Panc1 (cell line): Measurements from ENCODE around the gene KIDINS220. TPM values are rescaled to one million over a fixed set of nuclear protein-coding genes. Genes with fewer than 3 reads are reported as not detected.

Source experiments
- ATAC-seq: fragments of 200-7000 bp; cut with Tn5 transposase; 2 replicates; pipeline ENCODE4 v1.9.1; 2020; ENCODE audit warnings: mild to moderate bottlenecking, moderate library complexity
- BruUV-seq: library from RNA; stranded (reverse); fragments of 400-500 nt; replicated peaks from 2 replicates; lab custom pipeline; 2021; lab: Mats Ljungman, UMichigan
- CTCF ChIA-PET: fragments of 300-600 bp; sonication (Branson Sonifier 250); formaldehyde crosslinking; loops from one replicate; lab custom pipeline; 2022; ENCODE audit warnings: antibody characterized with exemption; lab: Charles Lee
- POLR2A ChIA-PET: fragments of 300-600 bp; sonication (Branson Sonifier 250); formaldehyde crosslinking; loops from one replicate; lab custom pipeline; 2022; ENCODE audit warnings: antibody characterized with exemption; lab: Charles Lee
- DNase-seq: peaks from one replicate; pipeline ENCODE4 v3.0.0-alpha.2; 2010; ENCODE audit warnings: low read depth, low spot score
- H3K27ac ChIP-seq: 2 replicates; pipeline ENCODE4 v1.5.1; 2011; ENCODE audit warnings: mild to moderate bottlenecking, low read length, inconsistent platforms
- H3K27me3 ChIP-seq: fragments of 200-500 bp; sonication (Bioruptor generic); 2 replicates; pipeline ENCODE4 v1.6.0; 2014; ENCODE audit warnings: low read length, inconsistent platforms; ENCODE audit not compliant: control insufficient read depth, insufficient read depth
- H3K36me3 ChIP-seq: fragments of 200-500 bp; sonication (Bioruptor generic); 2 replicates; pipeline ENCODE4 v1.5.1; 2014; ENCODE audit warnings: inconsistent platforms, mild to moderate bottlenecking, low read length, moderate library complexity; ENCODE audit not compliant: control insufficient read depth, insufficient read depth
- H3K4me1 ChIP-seq: 2 replicates; pipeline ENCODE4 v1.5.1; 2011; ENCODE audit warnings: inconsistent platforms, mild to moderate bottlenecking, low read length, moderate library complexity; ENCODE audit not compliant: control insufficient read depth, insufficient read depth
- H3K4me3 ChIP-seq, 2 experiments: 2 replicates each; pipeline ENCODE4 v1.5.1; 2011 to 2012; ENCODE audit warnings: low read depth in 2 of 2, low read length in 2 of 2, mild to moderate bottlenecking in 2 of 2, inconsistent platforms in 1 of 2, moderate library complexity in 1 of 2
- H3K9me3 ChIP-seq: fragments of 200-500 bp; sonication (Bioruptor generic); 2 replicates; pipeline ENCODE4 v1.5.1; 2014; ENCODE audit warnings: low read depth, mild to moderate bottlenecking, inconsistent platforms, low read length, moderate library complexity; ENCODE audit not compliant: control insufficient read depth, insufficient read depth
- POLR2AphosphoS5 ChIP-seq: IDR thresholded peaks from 2 replicates; pipeline ENCODE4 v1.6.1; 2012; ENCODE audit warnings: mild to moderate bottlenecking, low read depth, low read length, moderate library complexity
- REST ChIP-seq, 2 experiments: IDR thresholded peaks; 2 replicates each; pipeline ENCODE4 v1.6.1; 2011 to 2012; ENCODE audit warnings: low read depth in 2 of 2, control low read depth in 1 of 2, low read length in 1 of 2, mild to moderate bottlenecking in 1 of 2, moderate library complexity in 1 of 2; ENCODE audit not compliant: insufficient read depth in 1 of 2
- SIN3A ChIP-seq: IDR thresholded peaks from 2 replicates; pipeline ENCODE4 v1.6.1; 2012; ENCODE audit warnings: low read depth, mild to moderate bottlenecking, low read length, moderate library complexity, borderline replicate concordance; ENCODE audit not compliant: insufficient read depth
- TCF7L2 ChIP-seq: IDR thresholded peaks from 2 replicates; pipeline ENCODE4 v1.6.1; 2011; ENCODE audit warnings: mild to moderate bottlenecking, low read depth, low read length, inconsistent platforms
- in situ Hi-C: cut with HindIII; loops from 2 replicates; pipeline ENCODE4 v1.10.0; 2016; ENCODE audit warnings: low sequenced_read_pairs, low pct_unique_long_range_greater_than_20kb
- intact Hi-C: fragments of 100-400 bp; cut with micrococcal nuclease; formaldehyde crosslinking; loops from one replicate; pipeline ENCODE4 v1.10.0; 2022; ENCODE audit not compliant: unreplicated experiment
- total RNA-seq: library from RNA; stranded (reverse); gene quantifications from one replicate; pipeline ENCODE4 v1.2.1, GENCODE V29; 2021; ENCODE audit not compliant: unreplicated experiment
- TF ChIP-seq, protein P1 (sequence below): fragments of 450-650 bp; IDR thresholded peaks from 2 replicates; pipeline ENCODE4 v1.5.1; 2017; ENCODE audit warnings: mild to moderate bottlenecking

KIDINS220 gene
- total RNA-seq, 1 experiment from 2014 or later = 39.3 TPM

DNA sequence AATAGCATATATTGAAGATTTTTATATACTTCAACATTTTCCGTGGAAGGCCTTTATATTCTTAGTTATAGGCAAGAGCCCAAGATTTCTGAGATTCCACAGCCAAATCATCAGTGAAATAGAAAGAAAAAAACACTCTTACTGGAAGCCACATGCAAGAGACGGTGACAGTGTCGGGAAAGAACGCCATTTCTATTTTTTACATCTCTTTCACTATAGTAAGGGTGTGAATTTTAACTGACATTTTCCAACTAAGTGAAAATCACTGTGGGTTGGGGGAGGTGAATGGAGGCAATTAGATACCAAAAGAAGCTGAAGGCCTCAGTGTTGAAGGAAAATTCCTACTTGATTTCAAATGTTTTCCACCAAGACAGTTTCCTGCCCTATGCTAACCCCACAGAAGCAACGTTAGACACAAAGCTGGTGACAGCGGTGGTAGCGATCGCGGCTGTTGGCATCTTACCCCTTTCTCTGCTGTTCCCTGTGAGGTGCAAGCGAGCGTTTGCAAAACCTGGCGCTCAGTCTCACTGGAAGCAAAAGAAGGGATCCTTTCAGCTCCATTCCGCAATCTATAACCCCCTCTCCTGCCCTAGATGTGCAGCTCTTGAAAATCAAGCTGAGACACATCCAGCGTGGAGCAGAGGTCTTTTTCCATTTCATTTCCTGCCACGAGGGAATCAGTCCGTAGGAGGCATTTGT, 135.6 kb downstream of the KIDINS220 start:
- ChIA-PET POLR2A (no interaction called here), CTCF (no interaction called here)
- TF ChIP-seq, protein P1, sequence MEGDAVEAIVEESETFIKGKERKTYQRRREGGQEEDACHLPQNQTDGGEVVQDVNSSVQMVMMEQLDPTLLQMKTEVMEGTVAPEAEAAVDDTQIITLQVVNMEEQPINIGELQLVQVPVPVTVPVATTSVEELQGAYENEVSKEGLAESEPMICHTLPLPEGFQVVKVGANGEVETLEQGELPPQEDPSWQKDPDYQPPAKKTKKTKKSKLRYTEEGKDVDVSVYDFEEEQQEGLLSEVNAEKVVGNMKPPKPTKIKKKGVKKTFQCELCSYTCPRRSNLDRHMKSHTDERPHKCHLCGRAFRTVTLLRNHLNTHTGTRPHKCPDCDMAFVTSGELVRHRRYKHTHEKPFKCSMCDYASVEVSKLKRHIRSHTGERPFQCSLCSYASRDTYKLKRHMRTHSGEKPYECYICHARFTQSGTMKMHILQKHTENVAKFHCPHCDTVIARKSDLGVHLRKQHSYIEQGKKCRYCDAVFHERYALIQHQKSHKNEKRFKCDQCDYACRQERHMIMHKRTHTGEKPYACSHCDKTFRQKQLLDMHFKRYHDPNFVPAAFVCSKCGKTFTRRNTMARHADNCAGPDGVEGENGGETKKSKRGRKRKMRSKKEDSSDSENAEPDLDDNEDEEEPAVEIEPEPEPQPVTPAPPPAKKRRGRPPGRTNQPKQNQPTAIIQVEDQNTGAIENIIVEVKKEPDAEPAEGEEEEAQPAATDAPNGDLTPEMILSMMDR = no peak
- no peak for TF ChIP-seq REST (IDR thresholded peaks at IDR 0.05; ENCODE audit: insufficient read depth in 1 of 2, low read depth in 2 of 2, low read length in 1 of 2)
- no peak for TF ChIP-seq TCF7L2
- TF ChIP-seq SIN3A = no peak
- no peak for TF ChIP-seq POLR2AphosphoS5
- no peaks in the 10 kb centered on the region for H3K4me1 ChIP-seq
- intact Hi-C loops = no loop called here
- in situ Hi-C loops = no loop called here
- DNase-seq (no peak), ATAC-seq (no peak)
- no peaks in the 10 kb centered on the region for H3K27me3 ChIP-seq
- H3K27ac ChIP-seq = no peak overlapping the region
- H3K4me3 ChIP-seq = no peak overlapping the region
- H3K36me3 ChIP-seq = no peaks in the 10 kb centered on the region
- H3K9me3 ChIP-seq = no peaks in the 10 kb centered on the region
- BruUV-seq = no TSS peak

- ChIA-PET POLR2A (no interaction called here), CTCF (no interaction called here)
- ATAC-seq (no peak), DNase-seq (no peak)
- no peaks in the 10 kb centered on the region for H3K27me3 ChIP-seq
- BruUV-seq = no TSS peak
- H3K27ac ChIP-seq = no peak overlapping the region
- TF ChIP-seq, protein P1 = no peak
- in situ Hi-C loops = no loop called here
- intact Hi-C loops = no loop called here
- H3K4me3 ChIP-seq = no peak overlapping the region
- H3K4me1 ChIP-seq = no peaks in the 10 kb centered on the region
- H3K36me3 ChIP-seq = no peaks in the 10 kb centered on the region
- no peaks in the 10 kb centered on the region for H3K9me3 ChIP-seq
Observed at GRCh38 chr2:8699839-8700238, 137.6 kb downstream of the KIDINS220 start.
